A549 (cell line): ENCODE measurements around the gene PLEKHA1. TPM values are rescaled to one million over a fixed set of nuclear protein-coding genes. Genes with fewer than 3 reads are reported as not detected.
A peak's percentile ranks its signal among the peaks of the same experiment; 100 is the strongest.

Experiments
- ATAC-seq, 2 experiments: fragments of 200-7000 bp in 1 of 2; fragments of >200 bp in 1 of 2; cut with Nextera tagmentation in 1 of 2; cut with Tn5 transposase in 1 of 2; 3 replicates each; pipeline versions ENCODE4 v1.8.0 to v1.9.1; 2018 to 2020; ENCODE audit warnings: mild to moderate bottlenecking in 1 of 2, moderate library complexity in 1 of 2
- CTCF ChIA-PET: fragments of 300-600 bp; sonication (Branson Sonifier 250); formaldehyde crosslinking; extraction: SDS; loops from one replicate; lab custom pipeline; 2021; ENCODE audit warnings: antibody characterized with exemption, inconsistent platforms; lab: Yijun Ruan, JAX
- POLR2A ChIA-PET: fragments of 350-600 bp; formaldehyde crosslinking; extraction: SDS; loops from one replicate; lab custom pipeline; 2021; ENCODE audit warnings: antibody characterized with exemption, inconsistent platforms; lab: Yijun Ruan, JAX
- DNase-seq, 2 experiments: peaks; one replicate each; pipeline versions ENCODE4 v3.0.0 to v3.0.0-alpha.2; 2011 to 2016; ENCODE audit warnings: low read depth in 1 of 2, low spot score in 1 of 2
- FAIRE-seq: peaks from 2 replicates; lab custom pipeline; 2011; peaks lifted over from hg19 to GRCh38; lab: Jason Lieb, UNC
- H3K27ac ChIP-seq, 2 experiments: fragments of >200 bp; sonication (Bioruptor Twin); formaldehyde crosslinking; 3 replicates each; pipeline ENCODE4 v1.5.1; 2016 to 2017
- H3K4me1 ChIP-seq: fragments of >200 bp; sonication (Bioruptor Twin); formaldehyde crosslinking; 3 replicates; pipeline ENCODE4 v1.6.1; 2016
- H3K4me2 ChIP-seq: fragments of >200 bp; sonication (Bioruptor Twin); formaldehyde crosslinking; 3 replicates; pipeline ENCODE4 v1.6.1; 2016
- H3K4me3 ChIP-seq: fragments of >200 bp; sonication (Bioruptor Twin); formaldehyde crosslinking; 3 replicates; pipeline ENCODE4 v1.5.1; 2016
- H3K9me3 ChIP-seq: fragments of >200 bp; sonication (Bioruptor Twin); formaldehyde crosslinking; 3 replicates; pipeline ENCODE4 v1.6.1; 2016
- ATOH8 ChIP-seq: fragments of 250-450 bp; sonication (Bioruptor Pico); IDR thresholded peaks from 2 replicates; pipeline ENCODE4 v1.5.0; 2020; ENCODE audit warnings: low read depth, mild to moderate bottlenecking, moderate library complexity
- CBX8 ChIP-seq: fragments of 200-600 bp; sonication (generic); IDR thresholded peaks from 2 replicates; pipeline ENCODE4 v1.6.1; 2016
- CHD4 ChIP-seq: fragments of 200-600 bp; sonication (generic); IDR thresholded peaks from 2 replicates; pipeline ENCODE4 v1.6.1; 2016; ENCODE audit warnings: antibody characterized with exemption, mild to moderate bottlenecking, borderline replicate concordance
- E2F6 ChIP-seq: IDR thresholded peaks from 2 replicates; pipeline ENCODE4 v1.6.1; 2012; ENCODE audit warnings: low read depth, borderline replicate concordance
- EHMT2 ChIP-seq: fragments of 200-600 bp; sonication (generic); IDR thresholded peaks from 2 replicates; pipeline ENCODE4 v1.6.1; 2016; ENCODE audit warnings: antibody characterized with exemption, low read depth, mild to moderate bottlenecking, moderate library complexity
- FOSB ChIP-seq: fragments of 250-450 bp; sonication (Bioruptor Pico); IDR thresholded peaks from 2 replicates; pipeline ENCODE4 v1.5.0; 2020; ENCODE audit warnings: mild to moderate bottlenecking, moderate library complexity
- FOSL2 ChIP-seq, 2 experiments: fragments of 450-650 bp in 1 of 2; fragments of >200 bp in 1 of 2; sonication (Bioruptor Twin) in 1 of 2; formaldehyde crosslinking; IDR thresholded peaks; 2 replicates each; pipeline versions ENCODE4 v1.5.0 to v1.6.1; 2016 to 2020; ENCODE audit warnings: mild to moderate bottlenecking in 1 of 2, moderate library complexity in 1 of 2
- GATA3 ChIP-seq: IDR thresholded peaks from 2 replicates; pipeline ENCODE4 v1.6.1; 2012; ENCODE audit warnings: borderline replicate concordance
- HEYL ChIP-seq: fragments of 250-450 bp; sonication (Bioruptor Pico); IDR thresholded peaks from 2 replicates; pipeline ENCODE4 v1.8.0; 2021; ENCODE audit warnings: mild to moderate bottlenecking, moderate library complexity
- HMGXB4 ChIP-seq: fragments of 250-450 bp; sonication (Bioruptor Pico); IDR thresholded peaks from 2 replicates; pipeline ENCODE4 v1.5.0; 2021; ENCODE audit warnings: mild to moderate bottlenecking, moderate library complexity, borderline replicate concordance
- HOXA7 ChIP-seq: fragments of 250-450 bp; sonication (Bioruptor Pico); IDR thresholded peaks from 2 replicates; pipeline ENCODE4 v1.5.0; 2020; ENCODE audit warnings: mild to moderate bottlenecking, moderate library complexity
- HOXB13 ChIP-seq: fragments of 250-450 bp; sonication (Bioruptor Pico); IDR thresholded peaks from 2 replicates; pipeline ENCODE4 v1.5.0; 2020; ENCODE audit warnings: low read depth, mild to moderate bottlenecking, moderate library complexity
- KDM5A ChIP-seq: fragments of 200-600 bp; sonication (generic); IDR thresholded peaks from 2 replicates; pipeline ENCODE4 v1.6.1; 2016; ENCODE audit warnings: antibody characterized with exemption, mild to moderate bottlenecking
- MAFK ChIP-seq: fragments of 450-650 bp; IDR thresholded peaks from 2 replicates; pipeline ENCODE4 v1.6.1; 2014; ENCODE audit not compliant: partially characterized antibody
- MAX ChIP-seq: IDR thresholded peaks from 2 replicates; pipeline ENCODE4 v1.6.1; 2012
- MYC ChIP-seq: IDR thresholded peaks from 2 replicates; pipeline ENCODE4 v1.6.1; 2012; ENCODE audit warnings: mild to moderate bottlenecking, inconsistent platforms, low read length, improper control_type of control experiment, borderline replicate concordance
- NFE2L2 ChIP-seq: fragments of 150-350 bp; conservative IDR thresholded peaks from 2 replicates; pipeline ENCODE4 v1.6.1; 2014; ENCODE audit warnings: low read length
- NPAS2 ChIP-seq: fragments of 250-450 bp; sonication (Bioruptor Pico); IDR thresholded peaks from 2 replicates; pipeline ENCODE4 v1.8.0; 2022; ENCODE audit warnings: mild to moderate bottlenecking, moderate library complexity, borderline replicate concordance
- NR3C1 ChIP-seq: fragments of >200 bp; sonication (Bioruptor Twin); formaldehyde crosslinking; IDR thresholded peaks from 3 replicates; pipeline ENCODE4 v1.6.1; 2017
- PBX3 ChIP-seq: IDR thresholded peaks from 2 replicates; pipeline ENCODE4 v1.6.1; 2012
- POLR2AphosphoS2 ChIP-seq: conservative IDR thresholded peaks from 2 replicates; pipeline ENCODE4 v1.6.1; 2012; ENCODE audit warnings: low read length, improper control_type of control experiment, inconsistent platforms
- RAD21 ChIP-seq, 2 experiments: fragments of >200 bp in 1 of 2; sonication (Bioruptor Twin) in 1 of 2; formaldehyde crosslinking in 1 of 2; IDR thresholded peaks in 1 of 2; conservative IDR thresholded peaks in 1 of 2; 2 replicates in 1 of 2; 3 replicates in 1 of 2; pipeline ENCODE4 v1.6.1; 2012 to 2018; ENCODE audit warnings: inconsistent platforms in 1 of 2
- RCOR1 ChIP-seq: fragments of 150-350 bp; IDR thresholded peaks from 2 replicates; pipeline ENCODE4 v1.6.1; 2014; ENCODE audit warnings: antibody characterized with exemption, low read length, low read depth
- RFX5 ChIP-seq: fragments of 450-650 bp; IDR thresholded peaks from 2 replicates; pipeline ENCODE4 v1.7.1; 2014; ENCODE audit warnings: antibody characterized with exemption, mild to moderate bottlenecking, moderate library complexity
- RNF2 ChIP-seq: fragments of 200-600 bp; sonication (generic); IDR thresholded peaks from 2 replicates; pipeline ENCODE4 v1.6.1; 2016; ENCODE audit warnings: low read depth, mild to moderate bottlenecking, antibody characterized with exemption, moderate library complexity, borderline replicate concordance
- SREBF2 ChIP-seq: fragments of 450-650 bp; IDR thresholded peaks from 2 replicates; pipeline ENCODE4 v1.6.1; 2014; ENCODE audit warnings: mild to moderate bottlenecking, moderate library complexity
- TFCP2L1 ChIP-seq: fragments of 250-450 bp; sonication (Bioruptor Pico); IDR thresholded peaks from 2 replicates; pipeline ENCODE4 v1.5.0; 2021; ENCODE audit warnings: mild to moderate bottlenecking
- ZFP36 ChIP-seq: fragments of 450-650 bp; IDR thresholded peaks from 2 replicates; pipeline ENCODE4 v1.6.1; 2014; ENCODE audit warnings: borderline replicate concordance; ENCODE audit not compliant: partially characterized antibody
- ZSCAN20 ChIP-seq: fragments of 250-450 bp; sonication (Bioruptor Pico); IDR thresholded peaks from 2 replicates; pipeline ENCODE4 v1.8.0; 2022; ENCODE audit warnings: mild to moderate bottlenecking, moderate library complexity
- WGBS: methylation state at CpG from one replicate; pipeline ENCODE4 v1.1.6; 2017; ENCODE audit errors: missing lambda C conversion rate; 5-methylcytosine and 5-hydroxymethylcytosine counted together
- polyA plus RNA-seq, 4 experiments: library from polyadenylated mRNA; depleted of rRNA in 3 of 4; stranded (reverse); fragments of >200 nt; fragmentation: RNase III in 1 of 4; extraction: RNeasy Plus Mini Kit Qiagen cat#74134 plus additional on column Dnase treatment in 1 of 4; gene quantifications; 2 replicates in 3 of 4; 3 replicates in 1 of 4; pipeline ENCODE4 v1.2.3, GENCODE V29; 2011 to 2017

Gene PLEKHA1
- polyA plus RNA-seq, 2 of the 4 experiments (the other 2 are of a cell fraction), result 26.7 to 62.4 TPM

GRCh38 chr10:122450353-122450990, 76.0 kb downstream of the PLEKHA1 start:
- 0 out of 6 replicates have a peak overlapping the region, but pooled peaks of 1 of the 2 experiments have one; percentile 8 for H3K27ac ChIP-seq
- H3K4me2 ChIP-seq, result 0 out of 3 replicates have a peak overlapping the region, but pooled peaks have one; percentile 20
- no peaks in the 10 kb centered on the region for H3K9me3 ChIP-seq
- CTCF ChIA-PET, result interaction anchor here (0.6 to 2.9 kb wide), 4 partner anchors 16 to 1115 kb away, joined by 3 to 18 read pairs (median 10); no protein-coding TSS in a partner anchor
- POLR2A ChIA-PET, result no interaction called here
- FAIRE-seq (no peak), DNase-seq (no peak), ATAC-seq (no peak)
- TF ChIP-seq POLR2AphosphoS2 (no peak), EHMT2 (no peak), MAFK (no peak), MAX (no peak), E2F6 (no peak), RCOR1 (no peak), FOSL2 (IDR thresholded peaks at IDR 0.05) (no peak), FOSL2 (CRISPR knock-in tag; IDR thresholded peaks at IDR 0.05) (no peak), CHD4 (no peak), NR3C1 (no peak), ATOH8 (no peak), CBX8 (no peak), HOXA7 (CRISPR knock-in tag) (no peak), RAD21 (conservative IDR thresholded peaks at IDR 0.05 in 1 of 2, IDR thresholded peaks at IDR 0.05 in 1 of 2) (no peak), HMGXB4 (no peak)
- peaks cover 11% of the 10 kb centered on the region for H3K4me1 ChIP-seq
- no peak overlapping the region for H3K4me3 ChIP-seq
- WGBS, result 75% methylated on average over 14 of the region's 14 CpGs

- TF ChIP-seq TFCP2L1 (CRISPR knock-in tag) (no peak), FOSB (no peak), NPAS2 (CRISPR knock-in tag) (no peak), EHMT2 (no peak), HOXB13 (CRISPR knock-in tag) (no peak), ZSCAN20 (CRISPR knock-in tag) (no peak), GATA3 (no peak), MYC (no peak), HEYL (no peak), RFX5 (no peak), KDM5A (no peak), ZFP36 (no peak), RNF2 (no peak), PBX3 (no peak), NR3C1 (no peak), NFE2L2 (no peak), SREBF2 (no peak), E2F6 (no peak)
- ChIA-PET POLR2A (no interaction called here), CTCF (interaction anchor here (0.9 to 2.2 kb wide), 2 partner anchors 45 to 155 kb away, joined by 3 to 10 read pairs; no protein-coding TSS in a partner anchor)
- no peak for DNase-seq
- H3K4me3 ChIP-seq, result no peak overlapping the region
- WGBS, result 78% methylated on average over 3 of the region's 3 CpGs
- H3K27ac ChIP-seq, result no peak overlapping the region
- no peak overlapping the region for H3K4me2 ChIP-seq
- no peak for ATAC-seq
- no peaks in the 10 kb centered on the region for H3K9me3 ChIP-seq
- no peak for FAIRE-seq
- peaks cover 7% of the 10 kb centered on the region for H3K4me1 ChIP-seq
Observed at GRCh38 chr10:122454071-122454470, 79.6 kb downstream of the PLEKHA1 start.
